Measurements from ENCODE around the gene CENPH. TPM values are rescaled to one million over a fixed set of nuclear protein-coding genes. Genes with fewer than 3 reads are reported as not detected.
"Not testable (repeated sequence)": the region's sequence is repeated elsewhere in the genome, so short reads cannot be mapped to it uniquely, and the experiment has no call there.

The CENPH gene
- total RNA-seq, 1 donor from 2014 or later, result 1.8 TPM

DNA sequence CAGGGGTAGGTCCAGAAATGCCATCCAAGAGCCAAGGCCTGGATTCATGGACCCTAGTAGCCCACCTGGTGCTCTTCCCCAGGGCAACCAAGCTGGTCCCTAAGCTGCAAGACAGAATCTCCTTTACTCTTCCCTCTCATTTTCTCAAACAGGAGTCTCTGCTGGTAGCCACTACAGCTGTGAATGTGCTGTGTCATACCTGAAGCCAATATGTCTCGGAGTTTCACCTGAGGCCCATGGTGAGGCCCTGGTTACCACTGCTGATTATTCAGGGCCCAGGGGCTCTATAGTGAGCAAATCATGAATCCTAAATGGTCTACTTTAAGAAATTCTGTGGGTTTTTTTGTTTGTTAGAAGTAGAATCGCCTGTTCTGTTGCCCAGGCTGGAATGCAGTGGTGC is 61.2 kb downstream of the CENPH start:
- no peak for DNase-seq (ENCODE audit: low spot score)

DNA sequence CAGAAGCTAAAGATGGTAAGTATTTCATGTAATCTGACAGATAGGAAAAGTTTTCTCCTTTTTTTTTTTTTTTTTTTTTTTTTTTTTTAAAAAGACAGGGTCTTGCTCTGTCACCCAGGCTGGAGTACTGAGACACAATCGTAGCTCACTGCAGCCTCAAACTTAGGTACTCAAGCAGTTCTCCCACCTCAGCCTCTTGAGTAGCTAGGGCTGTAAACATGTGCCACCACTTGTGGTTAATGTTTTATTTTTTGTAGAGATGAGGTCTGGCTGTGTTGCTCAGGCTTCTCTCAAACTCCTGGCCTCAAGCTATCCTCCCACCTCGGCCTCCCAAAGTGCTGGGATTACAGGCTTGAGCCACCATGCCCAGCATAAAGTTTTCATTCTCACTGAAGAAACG is 63.1 kb downstream of the CENPH start:
- no peak for DNase-seq (ENCODE audit: low spot score)

DNA sequence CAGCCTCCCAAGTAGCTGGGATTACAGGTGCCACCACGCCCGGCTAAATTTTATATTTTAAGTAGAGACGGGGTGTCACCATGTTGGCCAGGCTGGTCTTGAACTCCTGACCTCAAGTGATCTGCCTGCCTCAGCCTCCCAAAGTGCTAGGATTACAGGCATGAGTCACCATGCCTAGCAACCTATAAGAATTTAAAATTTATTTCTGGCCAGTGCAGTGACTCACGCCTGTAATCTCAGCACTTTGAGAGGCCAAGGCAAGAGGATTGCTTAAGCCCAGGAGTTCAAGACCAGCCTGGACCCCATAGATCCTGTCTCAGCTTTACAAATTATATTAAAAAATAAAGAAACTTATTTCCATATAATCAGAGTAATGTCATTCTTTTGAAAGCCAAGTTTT is 66.6 kb downstream of the CENPH start:
- not testable (repeated sequence) for DNase-seq (ENCODE audit: low spot score)

DNA sequence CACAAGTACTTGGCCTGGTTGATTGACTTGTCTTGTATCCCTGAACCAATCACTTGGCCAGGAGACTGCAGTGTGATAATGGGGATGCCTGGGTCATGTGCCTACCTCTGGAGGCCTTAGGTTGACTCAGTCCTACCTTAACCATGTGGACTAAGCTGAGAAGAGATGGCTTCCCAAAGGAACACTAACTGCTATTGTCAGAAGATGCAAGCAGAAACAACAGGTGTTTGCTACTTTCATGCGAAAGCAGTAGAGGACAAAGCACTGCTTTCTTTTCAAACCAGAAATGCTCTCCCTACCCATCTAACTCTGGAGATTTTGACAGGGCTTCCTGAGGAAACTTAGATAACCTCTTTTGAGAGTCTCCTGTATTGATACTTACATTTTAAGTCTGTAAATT is 68.2 kb downstream of the CENPH start:
- DNase-seq (ENCODE audit: low spot score), result no peak

Other genes with a start within 250 kb of the CENPH start
- gene SLC30A5, start 95.6 kb upstream of the CENPH start, total RNA-seq, result 60.5 TPM
- gene CCNB1, start 22.4 kb upstream of the CENPH start, total RNA-seq, result 8.1 TPM
- gene CDK7, start 45.3 kb downstream of the CENPH start, total RNA-seq, result 21.1 TPM
- 12.3 TPM for gene CCDC125, start 143.2 kb downstream of the CENPH start, total RNA-seq
- gene AK6, start 179.9 kb downstream of the CENPH start, total RNA-seq, result 32.4 TPM
- gene TAF9, start 179.9 kb downstream of the CENPH start, total RNA-seq, result 31.7 TPM
- 20.0 TPM for gene RAD17, start 180.2 kb downstream of the CENPH start, total RNA-seq
- gene MARVELD2, start 225.5 kb downstream of the CENPH start, total RNA-seq, result 47.1 TPM